Panc1 (cell line): ENCODE results near the gene SEPTIN8. TPM values are rescaled to one million over a fixed set of nuclear protein-coding genes. Genes with fewer than 3 reads are reported as not detected.
A peak's percentile ranks its signal among the peaks of the same experiment; 100 is the strongest.

Experiments used
- ATAC-seq: fragments of 200-7000 bp; cut with Tn5 transposase; 2 replicates; pipeline ENCODE4 v1.9.1; 2020; ENCODE audit warnings: mild to moderate bottlenecking, moderate library complexity
- BruUV-seq: library from RNA; stranded (reverse); fragments of 400-500 nt; replicated peaks from 2 replicates; lab custom pipeline; 2021; lab: Mats Ljungman, UMichigan
- CTCF ChIA-PET: fragments of 300-600 bp; sonication (Branson Sonifier 250); formaldehyde crosslinking; loops from one replicate; lab custom pipeline; 2022; ENCODE audit warnings: antibody characterized with exemption; lab: Charles Lee
- POLR2A ChIA-PET: fragments of 300-600 bp; sonication (Branson Sonifier 250); formaldehyde crosslinking; loops from one replicate; lab custom pipeline; 2022; ENCODE audit warnings: antibody characterized with exemption; lab: Charles Lee
- DNase-seq: peaks from one replicate; pipeline ENCODE4 v3.0.0-alpha.2; 2010; ENCODE audit warnings: low read depth, low spot score
- H3K27ac ChIP-seq: 2 replicates; pipeline ENCODE4 v1.5.1; 2011; ENCODE audit warnings: mild to moderate bottlenecking, low read length, inconsistent platforms
- H3K27me3 ChIP-seq: fragments of 200-500 bp; sonication (Bioruptor generic); 2 replicates; pipeline ENCODE4 v1.6.0; 2014; ENCODE audit warnings: low read length, inconsistent platforms; ENCODE audit not compliant: control insufficient read depth, insufficient read depth
- H3K36me3 ChIP-seq: fragments of 200-500 bp; sonication (Bioruptor generic); 2 replicates; pipeline ENCODE4 v1.5.1; 2014; ENCODE audit warnings: inconsistent platforms, mild to moderate bottlenecking, low read length, moderate library complexity; ENCODE audit not compliant: control insufficient read depth, insufficient read depth
- H3K4me1 ChIP-seq: 2 replicates; pipeline ENCODE4 v1.5.1; 2011; ENCODE audit warnings: inconsistent platforms, mild to moderate bottlenecking, low read length, moderate library complexity; ENCODE audit not compliant: control insufficient read depth, insufficient read depth
- H3K4me3 ChIP-seq, 2 experiments: 2 replicates each; pipeline ENCODE4 v1.5.1; 2011 to 2012; ENCODE audit warnings: low read depth in 2 of 2, low read length in 2 of 2, mild to moderate bottlenecking in 2 of 2, inconsistent platforms in 1 of 2, moderate library complexity in 1 of 2
- H3K9me3 ChIP-seq: fragments of 200-500 bp; sonication (Bioruptor generic); 2 replicates; pipeline ENCODE4 v1.5.1; 2014; ENCODE audit warnings: low read depth, mild to moderate bottlenecking, inconsistent platforms, low read length, moderate library complexity; ENCODE audit not compliant: control insufficient read depth, insufficient read depth
- POLR2AphosphoS5 ChIP-seq: IDR thresholded peaks from 2 replicates; pipeline ENCODE4 v1.6.1; 2012; ENCODE audit warnings: mild to moderate bottlenecking, low read depth, low read length, moderate library complexity
- SIN3A ChIP-seq: IDR thresholded peaks from 2 replicates; pipeline ENCODE4 v1.6.1; 2012; ENCODE audit warnings: low read depth, mild to moderate bottlenecking, low read length, moderate library complexity, borderline replicate concordance; ENCODE audit not compliant: insufficient read depth
- TCF7L2 ChIP-seq: IDR thresholded peaks from 2 replicates; pipeline ENCODE4 v1.6.1; 2011; ENCODE audit warnings: mild to moderate bottlenecking, low read depth, low read length, inconsistent platforms
- in situ Hi-C: cut with HindIII; loops from 2 replicates; pipeline ENCODE4 v1.10.0; 2016; ENCODE audit warnings: low sequenced_read_pairs, low pct_unique_long_range_greater_than_20kb
- intact Hi-C: fragments of 100-400 bp; cut with micrococcal nuclease; formaldehyde crosslinking; loops from one replicate; pipeline ENCODE4 v1.10.0; 2022; ENCODE audit not compliant: unreplicated experiment
- total RNA-seq: library from RNA; stranded (reverse); gene quantifications from one replicate; pipeline ENCODE4 v1.2.1, GENCODE V29; 2021; ENCODE audit not compliant: unreplicated experiment
- TF ChIP-seq, protein P1 (sequence below), 2 experiments: IDR thresholded peaks; 2 replicates each; pipeline ENCODE4 v1.6.1; 2011 to 2012; ENCODE audit warnings: low read depth in 2 of 2, control low read depth in 1 of 2, low read length in 1 of 2, mild to moderate bottlenecking in 1 of 2, moderate library complexity in 1 of 2; ENCODE audit not compliant: insufficient read depth in 1 of 2
- TF ChIP-seq, protein P2 (sequence below): fragments of 450-650 bp; IDR thresholded peaks from 2 replicates; pipeline ENCODE4 v1.5.1; 2017; ENCODE audit warnings: mild to moderate bottlenecking

Gene SEPTIN8
- total RNA-seq, 1 experiment from 2014 or later = 22.8 TPM

- H3K4me1 ChIP-seq = peaks cover 15% of the 10 kb centered on the region
- POLR2A ChIA-PET = interaction anchor here (0.8 to 1.4 kb wide), 2 partner anchors 13 to 38 kb away, joined by 3 read pairs; no protein-coding TSS in a partner anchor
- H3K36me3 ChIP-seq = no peaks in the 10 kb centered on the region
- intact Hi-C loops (no loop called here), in situ Hi-C loops (no loop called here)
- peak overlapping the region; percentile 70 to 80 for H3K4me3 ChIP-seq
- peak overlapping the region; percentile 75 for H3K27ac ChIP-seq
- H3K27me3 ChIP-seq = no peaks in the 10 kb centered on the region
- CTCF ChIA-PET = no interaction called here
- ATAC-seq (no peak), DNase-seq (no peak)
- TF ChIP-seq, protein P1, sequence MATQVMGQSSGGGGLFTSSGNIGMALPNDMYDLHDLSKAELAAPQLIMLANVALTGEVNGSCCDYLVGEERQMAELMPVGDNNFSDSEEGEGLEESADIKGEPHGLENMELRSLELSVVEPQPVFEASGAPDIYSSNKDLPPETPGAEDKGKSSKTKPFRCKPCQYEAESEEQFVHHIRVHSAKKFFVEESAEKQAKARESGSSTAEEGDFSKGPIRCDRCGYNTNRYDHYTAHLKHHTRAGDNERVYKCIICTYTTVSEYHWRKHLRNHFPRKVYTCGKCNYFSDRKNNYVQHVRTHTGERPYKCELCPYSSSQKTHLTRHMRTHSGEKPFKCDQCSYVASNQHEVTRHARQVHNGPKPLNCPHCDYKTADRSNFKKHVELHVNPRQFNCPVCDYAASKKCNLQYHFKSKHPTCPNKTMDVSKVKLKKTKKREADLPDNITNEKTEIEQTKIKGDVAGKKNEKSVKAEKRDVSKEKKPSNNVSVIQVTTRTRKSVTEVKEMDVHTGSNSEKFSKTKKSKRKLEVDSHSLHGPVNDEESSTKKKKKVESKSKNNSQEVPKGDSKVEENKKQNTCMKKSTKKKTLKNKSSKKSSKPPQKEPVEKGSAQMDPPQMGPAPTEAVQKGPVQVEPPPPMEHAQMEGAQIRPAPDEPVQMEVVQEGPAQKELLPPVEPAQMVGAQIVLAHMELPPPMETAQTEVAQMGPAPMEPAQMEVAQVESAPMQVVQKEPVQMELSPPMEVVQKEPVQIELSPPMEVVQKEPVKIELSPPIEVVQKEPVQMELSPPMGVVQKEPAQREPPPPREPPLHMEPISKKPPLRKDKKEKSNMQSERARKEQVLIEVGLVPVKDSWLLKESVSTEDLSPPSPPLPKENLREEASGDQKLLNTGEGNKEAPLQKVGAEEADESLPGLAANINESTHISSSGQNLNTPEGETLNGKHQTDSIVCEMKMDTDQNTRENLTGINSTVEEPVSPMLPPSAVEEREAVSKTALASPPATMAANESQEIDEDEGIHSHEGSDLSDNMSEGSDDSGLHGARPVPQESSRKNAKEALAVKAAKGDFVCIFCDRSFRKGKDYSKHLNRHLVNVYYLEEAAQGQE (IDR thresholded peaks at IDR 0.05; ENCODE audit: insufficient read depth in 1 of 2, low read depth in 2 of 2, low read length in 1 of 2) = no peak
- no peak for TF ChIP-seq TCF7L2
- TF ChIP-seq, protein P2, sequence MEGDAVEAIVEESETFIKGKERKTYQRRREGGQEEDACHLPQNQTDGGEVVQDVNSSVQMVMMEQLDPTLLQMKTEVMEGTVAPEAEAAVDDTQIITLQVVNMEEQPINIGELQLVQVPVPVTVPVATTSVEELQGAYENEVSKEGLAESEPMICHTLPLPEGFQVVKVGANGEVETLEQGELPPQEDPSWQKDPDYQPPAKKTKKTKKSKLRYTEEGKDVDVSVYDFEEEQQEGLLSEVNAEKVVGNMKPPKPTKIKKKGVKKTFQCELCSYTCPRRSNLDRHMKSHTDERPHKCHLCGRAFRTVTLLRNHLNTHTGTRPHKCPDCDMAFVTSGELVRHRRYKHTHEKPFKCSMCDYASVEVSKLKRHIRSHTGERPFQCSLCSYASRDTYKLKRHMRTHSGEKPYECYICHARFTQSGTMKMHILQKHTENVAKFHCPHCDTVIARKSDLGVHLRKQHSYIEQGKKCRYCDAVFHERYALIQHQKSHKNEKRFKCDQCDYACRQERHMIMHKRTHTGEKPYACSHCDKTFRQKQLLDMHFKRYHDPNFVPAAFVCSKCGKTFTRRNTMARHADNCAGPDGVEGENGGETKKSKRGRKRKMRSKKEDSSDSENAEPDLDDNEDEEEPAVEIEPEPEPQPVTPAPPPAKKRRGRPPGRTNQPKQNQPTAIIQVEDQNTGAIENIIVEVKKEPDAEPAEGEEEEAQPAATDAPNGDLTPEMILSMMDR = no peak
- no peak for TF ChIP-seq SIN3A
- no TSS peak for BruUV-seq
- H3K9me3 ChIP-seq = no peaks in the 10 kb centered on the region
Measured at GRCh38 chr5:132737982-132738681, 38.9 kb downstream of the SEPTIN8 start.

DNA sequence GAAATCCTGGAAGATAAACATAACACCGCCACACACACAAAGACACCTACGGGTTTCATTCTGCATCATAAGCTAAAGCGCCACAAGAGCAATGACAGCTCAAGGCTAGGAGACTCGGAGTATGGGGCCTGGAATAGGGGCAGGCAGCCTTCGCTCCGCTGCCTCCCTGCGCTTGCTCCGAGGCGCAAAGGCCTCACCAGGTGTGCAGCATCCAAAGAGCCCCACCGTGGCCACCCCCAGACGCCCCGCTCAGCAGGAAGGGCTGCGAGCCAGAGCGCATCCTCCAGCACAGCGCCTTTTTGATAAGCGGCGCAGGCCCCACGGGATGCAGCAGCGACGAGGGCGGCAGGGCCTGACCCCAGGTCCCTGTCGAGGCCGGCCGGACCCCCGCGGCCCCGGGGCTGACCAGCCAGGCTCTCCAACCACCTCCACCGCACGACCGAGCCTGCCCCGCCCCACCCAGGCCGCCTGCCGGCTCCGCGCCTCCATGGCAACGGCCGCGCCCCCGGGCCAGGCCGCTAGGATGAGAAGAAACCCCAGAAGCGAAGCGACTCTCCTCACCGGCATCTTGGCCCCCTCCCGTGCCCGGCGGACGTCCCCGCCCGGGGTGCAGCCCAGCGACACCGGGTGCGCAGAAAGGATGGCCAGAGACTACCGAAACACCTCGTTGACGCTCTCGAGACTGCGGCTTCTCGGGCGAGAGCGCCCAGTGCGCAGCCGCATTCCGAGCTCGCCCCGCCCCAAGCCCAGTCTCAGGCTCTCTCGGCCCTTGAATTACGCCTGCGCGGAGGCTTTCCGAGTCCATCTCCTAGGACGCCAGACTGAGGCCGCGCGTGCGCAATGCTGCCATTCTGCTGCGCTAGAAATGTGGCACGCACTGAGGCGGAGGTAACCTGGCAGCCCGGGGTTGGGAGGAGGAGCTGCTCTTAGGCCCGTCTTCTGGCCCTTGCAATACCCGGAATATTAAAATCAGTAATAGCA, 39.9 kb downstream of the SEPTIN8 start, which contains the start of gene KIF3A:
Gene KIF3A (minus strand): TSS at position 694 of the 981 bp plus-strand sequence. CDS start 127 bp downstream, at position 567.
- Histone ChIP-seq H3K9me3 (no peaks in the 10 kb centered on the region), H3K4me1 (peaks cover 15% of the 10 kb centered on the region), H3K27ac (peak within 1 kb of the TSS; percentile 75), H3K4me3 (peak within 1 kb of the TSS; percentile 70 to 80), H3K27me3 (no peaks in the 10 kb centered on the region), H3K36me3 (no peaks in the 10 kb centered on the region)
- intact Hi-C loops = no loop called here
- POLR2A ChIA-PET = interaction anchor here (0.6 to 1.4 kb wide), 3 partner anchors 14 to 44 kb away, joined by 3 read pairs; no protein-coding TSS in a partner anchor
- no TSS peak for BruUV-seq
- TF ChIP-seq SIN3A = peak; percentile 76; the same call in 1 of the 2 replicates
- TF ChIP-seq POLR2AphosphoS5 = peak; percentile 82
- TF ChIP-seq, protein P1 (IDR thresholded peaks at IDR 0.05; ENCODE audit: insufficient read depth in 1 of 2, low read depth in 2 of 2, low read length in 1 of 2) = peak in 1 of 2 experiments; percentile 24; a peak in 1 of 4 replicates
- TF ChIP-seq, protein P2 = no peak
- DNase-seq = peak; percentile 88
- in situ Hi-C loops = no loop called here
- CTCF ChIA-PET = interaction anchor here (1.1 kb wide), 1 partner anchor 10 kb away, joined by 3 read pairs; the partner anchor contains the start of gene CCNI2
- peak; percentile 99 for ATAC-seq
